Peyer's patch (tissue), 4 donors: ENCODE data around the gene PRICKLE4.

Experiments
- CTCF ChIP-seq, 6 experiments: fragments of 450-650 bp in 4 of 6; fragments of 200-600 bp in 2 of 6; sonication (generic) in 1 of 6; IDR thresholded peaks; one replicate each; pipeline ENCODE4 v1.5.1; 2017 to 2019; ENCODE audit warnings: antibody characterized with exemption in 6 of 6, mild to moderate bottlenecking in 3 of 6, moderate library complexity in 1 of 6
- POLR2A ChIP-seq, 2 donors: fragments of 450-650 bp; IDR thresholded peaks; one replicate each; pipeline ENCODE4 v1.5.1; 2017; ENCODE audit warnings: antibody characterized with exemption in 2 of 2, mild to moderate bottlenecking in 2 of 2, moderate library complexity in 2 of 2

DNA sequence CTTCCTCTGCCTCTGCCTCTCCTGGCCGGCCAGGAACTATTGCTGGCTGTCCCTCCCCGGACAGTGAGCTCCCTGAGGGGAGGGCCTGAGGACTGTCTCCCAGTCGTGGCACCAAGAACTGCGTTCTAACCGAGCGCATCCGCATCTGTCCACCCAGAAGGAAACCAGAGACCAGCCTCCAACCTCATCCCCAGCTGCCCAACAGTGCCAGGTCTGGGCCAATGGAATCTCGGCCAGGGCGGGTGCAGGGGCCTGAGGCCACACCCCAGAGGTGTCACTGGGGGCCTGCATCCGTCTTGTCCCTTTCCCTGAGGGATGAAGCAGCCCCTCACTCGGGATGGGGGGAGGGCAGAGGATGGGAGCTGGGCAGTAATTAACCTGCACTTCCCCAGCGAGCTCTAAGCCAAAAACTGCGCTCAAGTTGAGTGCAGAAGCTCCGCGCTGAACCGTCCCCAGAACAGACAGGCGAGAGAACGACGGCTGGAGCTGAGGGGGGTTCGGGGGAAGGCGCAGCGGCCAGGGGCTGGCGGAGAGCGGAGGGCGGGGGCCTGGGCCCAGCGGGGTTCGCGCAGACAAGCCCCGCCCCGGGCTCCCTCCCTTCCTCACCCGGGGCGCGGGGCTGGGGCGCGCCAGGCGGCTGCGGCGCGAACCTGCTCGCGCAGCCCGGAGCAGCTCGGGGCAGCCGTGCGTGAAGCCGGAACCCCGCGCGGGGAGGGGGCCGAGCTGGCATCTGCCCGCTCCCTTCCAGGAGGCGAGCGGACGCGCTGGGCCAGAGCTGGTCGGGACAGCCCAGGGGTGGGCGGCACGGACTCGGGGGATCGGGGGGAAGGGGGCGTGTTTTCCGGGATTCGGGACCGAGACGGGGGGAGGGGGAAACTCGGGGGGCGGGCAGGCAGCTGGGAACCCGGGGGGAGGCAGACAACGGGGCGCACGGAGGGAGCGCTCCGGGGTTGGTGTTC, 46.6 kb upstream of the PRICKLE4 start:
- peak in 2 of 6 experiments; percentile 14 for TF ChIP-seq CTCF (IDR thresholded peaks at IDR 0.05)
- peak in 1 of 2 donors; percentile 21 for TF ChIP-seq POLR2A (IDR thresholded peaks at IDR 0.05)
